Common myeloid progenitor, CD34-positive (primary cell): ENCODE data around the gene HLF.

ENCODE experiments used
- CTCF ChIA-PET: fragments of 350-600 bp; sonication (Branson Sonifier 250); formaldehyde crosslinking; loops from one replicate; lab custom pipeline; 2021; ENCODE audit warnings: antibody characterized with exemption; lab: Charles Lee
- POLR2A ChIA-PET: fragments of 350-600 bp; sonication (Branson Sonifier 250); formaldehyde crosslinking; loops from one replicate; lab custom pipeline; 2021; ENCODE audit warnings: antibody characterized with exemption; lab: Charles Lee
- DNase-seq, 3 donors: peaks; one replicate each; pipeline versions ENCODE4 v3.0.0 to v3.0.0-alpha.2; 2013
- H3K27ac ChIP-seq, 2 experiments: 1 replicate in 1 of 2; 2 replicates in 1 of 2; pipeline ENCODE4 v1.7.0; 2013; ENCODE audit warnings: inconsistent platforms in 2 of 2, low read length in 2 of 2, mild to moderate bottlenecking in 2 of 2, low read depth in 1 of 2, moderate library complexity in 1 of 2; ENCODE audit not compliant: severe bottlenecking in 2 of 2, insufficient read depth in 1 of 2, poor library complexity in 1 of 2
- H3K27me3 ChIP-seq, 5 experiments: replicated peaks in 2 of 5; 1 replicate in 3 of 5; 2 replicates in 2 of 5; pipeline versions ENCODE4 v1.6.1 to v1.7.0; 2013; ENCODE audit warnings: low read length in 4 of 5, mild to moderate bottlenecking in 2 of 5, moderate library complexity in 2 of 5, inconsistent platforms in 1 of 5; ENCODE audit not compliant: insufficient read depth in 5 of 5, control insufficient read depth in 4 of 5
- H3K36me3 ChIP-seq, 4 experiments: 1 replicate in 2 of 4; 2 replicates in 2 of 4; pipeline versions ENCODE4 v1.6.1 to v1.7.0; 2013; ENCODE audit warnings: low read length in 3 of 4, control low read depth in 1 of 4, mild to moderate bottlenecking in 1 of 4; ENCODE audit not compliant: control insufficient read depth in 4 of 4, insufficient read depth in 4 of 4
- H3K4me1 ChIP-seq, 4 experiments: 1 replicate in 3 of 4; 2 replicates in 1 of 4; pipeline versions ENCODE4 v1.6.1 to v1.7.1; 2013; ENCODE audit warnings: low read length in 3 of 4, mild to moderate bottlenecking in 3 of 4, control low read depth in 1 of 4, inconsistent platforms in 1 of 4, moderate library complexity in 1 of 4; ENCODE audit not compliant: control insufficient read depth in 4 of 4, insufficient read depth in 4 of 4; ENCODE audit errors: control extremely low read depth in 1 of 4
- H3K4me3 ChIP-seq, 7 experiments: 1 replicate in 4 of 7; 2 replicates in 3 of 7; pipeline versions ENCODE4 v1.5.1 to v1.7.0; 2013; ENCODE audit warnings: mild to moderate bottlenecking in 7 of 7, low read length in 6 of 7, moderate library complexity in 6 of 7, inconsistent platforms in 2 of 7, low read depth in 2 of 7, control low read depth in 1 of 7; ENCODE audit not compliant: insufficient read depth in 4 of 7, control insufficient read depth in 1 of 7; ENCODE audit errors: extremely low read depth in 1 of 7
- H3K9me3 ChIP-seq, 5 experiments: 1 replicate in 4 of 5; 2 replicates in 1 of 5; pipeline versions ENCODE4 v1.6.1 to v1.7.1; 2013; ENCODE audit warnings: low read length in 4 of 5, mild to moderate bottlenecking in 2 of 5, inconsistent platforms in 1 of 5, low read depth in 1 of 5, moderate library complexity in 1 of 5; ENCODE audit not compliant: control insufficient read depth in 4 of 5, insufficient read depth in 2 of 5; ENCODE audit errors: control extremely low read depth in 1 of 5
- WGBS: methylation state at CpG from one replicate; pipeline ENCODE4 v1.1.5; 2013; ENCODE audit not compliant: insufficient coverage; 5-methylcytosine and 5-hydroxymethylcytosine counted together

Gene HLF

GRCh38 chr17:55347341-55347740, 82.6 kb downstream of the HLF start:
- WGBS, result 100% methylated on average over 2 of the region's 2 CpGs
- H3K27ac ChIP-seq, result no peak overlapping the region
- no peak overlapping the region for H3K4me3 ChIP-seq
- POLR2A ChIA-PET, result no interaction called here
- H3K4me1 ChIP-seq, result peaks cover 2 to 18% (median 11%) of the 10 kb centered on the region in 4 experiments
- H3K36me3 ChIP-seq, result no peaks in the 10 kb centered on the region
- peaks cover 0 to 5% (median 0%) of the 10 kb centered on the region in 5 experiments for H3K9me3 ChIP-seq
- DNase-seq, result no peak
- no peaks in the 10 kb centered on the region for H3K27me3 ChIP-seq
- CTCF ChIA-PET, result interaction anchor here (0.7 to 13.1 kb wide), 17 partner anchors 8 to 362 kb away, joined by 3 to 190 read pairs (median 5); no protein-coding TSS in a partner anchor

GRCh38 chr17:55348749-55349354, 84.1 kb downstream of the HLF start:
- H3K27me3 ChIP-seq, result no peaks in the 10 kb centered on the region
- WGBS, result 21% methylated on average over 7 of the region's 10 CpGs
- H3K27ac ChIP-seq, result no peak overlapping the region
- H3K36me3 ChIP-seq, result no peaks in the 10 kb centered on the region
- peak; percentile 59 to 75 (median 69) for DNase-seq
- ChIA-PET POLR2A (interaction anchor here (0.7 kb wide), 1 partner anchor 357 kb away, joined by 3 read pairs; no protein-coding TSS in a partner anchor), CTCF (interaction anchor here (0.8 to 13.1 kb wide), 16 partner anchors 8 to 455 kb away, joined by 3 to 190 read pairs (median 4); no protein-coding TSS in a partner anchor)
- peaks cover 2 to 16% (median 7%) of the 10 kb centered on the region in 4 experiments for H3K4me1 ChIP-seq
- peaks cover 0 to 5% (median 0%) of the 10 kb centered on the region in 5 experiments for H3K9me3 ChIP-seq
- peak overlapping the region in 1 of 7 experiments; percentile 18 for H3K4me3 ChIP-seq

- ChIA-PET POLR2A (no interaction called here), CTCF (interaction anchor here (2.0 to 13.1 kb wide), 2 partner anchors 12 to 358 kb away, joined by 8 to 190 read pairs; no protein-coding TSS in a partner anchor)
- H3K27me3 ChIP-seq, result no peaks in the 10 kb centered on the region
Measured at GRCh38 chr17:55350825-55351205, 86.1 kb downstream of the HLF start.

GRCh38 chr17:55351226-55351625, 86.5 kb downstream of the HLF start:
- H3K27ac ChIP-seq, result no peak overlapping the region
- POLR2A ChIA-PET, result no interaction called here
- H3K4me1 ChIP-seq, result peaks cover 0 to 2% (median 0%) of the 10 kb centered on the region in 4 experiments
- WGBS, result no CpG with 5 or more reads among the region's 1 CpG
- H3K4me3 ChIP-seq, result no peak overlapping the region
- no peaks in the 10 kb centered on the region for H3K36me3 ChIP-seq
- DNase-seq, result no peak
- CTCF ChIA-PET, result interaction anchor here (2.0 to 13.1 kb wide), 2 partner anchors 12 to 359 kb away, joined by 8 to 190 read pairs; no protein-coding TSS in a partner anchor
- H3K27me3 ChIP-seq, result no peaks in the 10 kb centered on the region
- peaks cover 0 to 4% (median 0%) of the 10 kb centered on the region in 5 experiments for H3K9me3 ChIP-seq

More at GRCh38 chr17:55350825-55351205, 86.1 kb downstream of the HLF start:
- Histone ChIP-seq H3K4me3 (no peak overlapping the region), H3K36me3 (no peaks in the 10 kb centered on the region), H3K27ac (no peak overlapping the region), H3K9me3 (peaks cover 0 to 5% (median 0%) of the 10 kb centered on the region in 5 experiments), H3K4me1 (peaks cover 0 to 2% (median 0%) of the 10 kb centered on the region in 4 experiments)
- no peak for DNase-seq
- 93% methylated on average over 2 of the region's 2 CpGs for WGBS

- 88% methylated on average over 1 of the region's 1 CpG for WGBS
- POLR2A ChIA-PET, result no interaction called here
- no peak for DNase-seq
- no peak overlapping the region for H3K27ac ChIP-seq
- H3K4me1 ChIP-seq, result peaks cover 0 to 2% (median 0%) of the 10 kb centered on the region in 4 experiments
- H3K4me3 ChIP-seq, result no peak overlapping the region
- no peaks in the 10 kb centered on the region for H3K36me3 ChIP-seq
- H3K27me3 ChIP-seq, result no peaks in the 10 kb centered on the region
- H3K9me3 ChIP-seq, result no peaks in the 10 kb centered on the region
- CTCF ChIA-PET, result interaction anchor here (0.7 to 13.1 kb wide), 6 partner anchors 12 to 397 kb away, joined by 3 to 190 read pairs (median 8); partner anchors contain the start of gene PCTP
Measured at GRCh38 chr17:55354010-55354409, 89.2 kb downstream of the HLF start.

GRCh38 chr17:55354941-55355340, 90.2 kb downstream of the HLF start:
- H3K4me3 ChIP-seq, result no peak overlapping the region
- H3K4me1 ChIP-seq, result peaks cover 0 to 2% (median 0%) of the 10 kb centered on the region in 4 experiments
- DNase-seq, result no peak
- no peak overlapping the region for H3K27ac ChIP-seq
- CTCF ChIA-PET, result interaction anchor here (0.6 to 13.1 kb wide), 11 partner anchors 8 to 396 kb away, joined by 3 to 190 read pairs (median 3); partner anchors contain the start of gene PCTP
- no peaks in the 10 kb centered on the region for H3K36me3 ChIP-seq
- H3K9me3 ChIP-seq, result no peaks in the 10 kb centered on the region
- H3K27me3 ChIP-seq, result no peaks in the 10 kb centered on the region
- POLR2A ChIA-PET, result interaction anchor here (1.2 kb wide), 1 partner anchor 361 kb away, joined by 3 read pairs; no protein-coding TSS in a partner anchor
- WGBS, result no CpG with 5 or more reads among the region's 2 CpGs
